Measurements from ENCODE around the gene MAP1B.
"Not testable (repeated sequence)": the region's sequence is repeated elsewhere in the genome, so short reads cannot be mapped to it uniquely, and the experiment has no call there.

MAP1B gene

GRCh38 chr5:72166070-72166979 lies 59.0 kb downstream of the MAP1B start:
- DNase-seq, result peak; percentile 52 to 75

- no peak for DNase-seq
These were observed 60.0 kb downstream of the MAP1B start for GRCh38 chr5:72167257-72167656.

GRCh38 chr5:72167804-72168203 lies 60.5 kb downstream of the MAP1B start:
- no peak for DNase-seq

GRCh38 chr5:72170101-72170500 lies 62.8 kb downstream of the MAP1B start:
- no peak for DNase-seq

GRCh38 chr5:72171181-72171580 lies 63.9 kb downstream of the MAP1B start:
- not testable (repeated sequence) for DNase-seq

GRCh38 chr5:72171667-72172066 lies 64.4 kb downstream of the MAP1B start:
- no peak for DNase-seq

- DNase-seq, result peak in 1 of 2 experiments; percentile 47
These were observed 65.5 kb downstream of the MAP1B start for GRCh38 chr5:72172786-72173185.

GRCh38 chr5:72177538-72177937 lies 70.3 kb downstream of the MAP1B start:
- no peak for DNase-seq

- no peak for DNase-seq
These were observed 71.9 kb downstream of the MAP1B start for GRCh38 chr5:72179028-72179815.

GRCh38 chr5:72179816-72180440 lies 72.7 kb downstream of the MAP1B start:
- DNase-seq, result no peak

- no peak for DNase-seq
These were observed 73.7 kb downstream of the MAP1B start for GRCh38 chr5:72180925-72181324.

GRCh38 chr5:72182686-72183085 lies 75.4 kb downstream of the MAP1B start:
- DNase-seq, result no peak

- DNase-seq, result no peak
These were observed 75.8 kb downstream of the MAP1B start for GRCh38 chr5:72183101-72183520.

GRCh38 chr5:72184408-72184807 lies 77.1 kb downstream of the MAP1B start:
- DNase-seq, result no peak

GRCh38 chr5:72185496-72186329 lies 78.4 kb downstream of the MAP1B start:
- no peak for DNase-seq

- DNase-seq, result no peak
These were observed 80.3 kb downstream of the MAP1B start for GRCh38 chr5:72187388-72188075.

GRCh38 chr5:72188166-72188565 lies 80.9 kb downstream of the MAP1B start:
- no peak for DNase-seq

- DNase-seq, result no peak
These were observed 81.9 kb downstream of the MAP1B start for GRCh38 chr5:72189146-72189545.

- DNase-seq, result no peak
These were observed 84.1 kb downstream of the MAP1B start for GRCh38 chr5:72191404-72191803.

GRCh38 chr5:72194846-72195245 lies 87.6 kb downstream of the MAP1B start:
- DNase-seq, result no peak

- no peak for DNase-seq
These were observed 88.3 kb downstream of the MAP1B start for GRCh38 chr5:72195581-72195980.

GRCh38 chr5:72197393-72197792 lies 90.1 kb downstream of the MAP1B start:
- DNase-seq, result no peak
